Suprapubic skin (tissue), 4 donors: ENCODE measurements around the gene LHFPL6. TPM values are rescaled to one million over a fixed set of nuclear protein-coding genes. Genes with fewer than 3 reads are reported as not detected.

Experiments used
- DNase-seq, 2 donors: peaks; one replicate each; pipeline ENCODE4 v3.0.0-alpha.2; 2019; ENCODE audit warnings: low spot score in 2 of 2
- H3K27ac ChIP-seq: fragments of 200-600 bp; sonication (generic); one replicate; pipeline ENCODE4 v1.5.1; 2019
- H3K27me3 ChIP-seq: fragments of 200-600 bp; sonication (generic); one replicate; pipeline ENCODE4 v1.5.1; 2019
- H3K36me3 ChIP-seq: fragments of 200-600 bp; sonication (generic); one replicate; pipeline ENCODE4 v1.5.1; 2019
- H3K4me1 ChIP-seq: fragments of 200-600 bp; sonication (generic); one replicate; pipeline ENCODE4 v1.5.1; 2019
- H3K4me3 ChIP-seq: fragments of 200-600 bp; sonication (generic); one replicate; pipeline ENCODE4 v1.5.1; 2019; ENCODE audit warnings: mild to moderate bottlenecking
- H3K9me3 ChIP-seq: fragments of 200-600 bp; sonication (generic); one replicate; pipeline ENCODE4 v1.5.1; 2019
- EP300 ChIP-seq: sonication (generic); formaldehyde crosslinking; IDR thresholded peaks from one replicate; pipeline ENCODE4 v1.6.1; 2017; ENCODE audit warnings: antibody characterized with exemption
- POLR2A ChIP-seq, 2 donors: fragments of 450-650 bp; IDR thresholded peaks; one replicate each; pipeline ENCODE4 v1.6.1; 2017; ENCODE audit warnings: antibody characterized with exemption in 2 of 2, mild to moderate bottlenecking in 2 of 2, moderate library complexity in 2 of 2
- POLR2AphosphoS5 ChIP-seq, 3 donors: sonication (generic); formaldehyde crosslinking; IDR thresholded peaks; one replicate each; pipeline ENCODE4 v1.6.1; 2017; ENCODE audit warnings: antibody characterized with exemption in 3 of 3
- WGBS: methylation state at CpG from one replicate; pipeline ENCODE4 v1.1.5; 2018; 5-methylcytosine and 5-hydroxymethylcytosine counted together
- total RNA-seq, 4 donors: library from RNA; depleted of rRNA; stranded (reverse); fragments of >200 nt; gene quantifications; one replicate each; pipeline ENCODE4 v1.1.0, GENCODE V29; 2016
- TF ChIP-seq, protein P1 (sequence below), 2 donors: fragments of 200-600 bp in 1 of 2; fragments of 450-650 bp in 1 of 2; sonication (generic) in 1 of 2; IDR thresholded peaks; one replicate each; pipeline ENCODE4 v1.5.1; 2016 to 2019; ENCODE audit warnings: antibody characterized with exemption in 2 of 2, mild to moderate bottlenecking in 1 of 2, moderate library complexity in 1 of 2

The LHFPL6 gene
- total RNA-seq, 4 donors from 2014 or later = 10.6 to 21.0 (median 15.6) TPM

DNA sequence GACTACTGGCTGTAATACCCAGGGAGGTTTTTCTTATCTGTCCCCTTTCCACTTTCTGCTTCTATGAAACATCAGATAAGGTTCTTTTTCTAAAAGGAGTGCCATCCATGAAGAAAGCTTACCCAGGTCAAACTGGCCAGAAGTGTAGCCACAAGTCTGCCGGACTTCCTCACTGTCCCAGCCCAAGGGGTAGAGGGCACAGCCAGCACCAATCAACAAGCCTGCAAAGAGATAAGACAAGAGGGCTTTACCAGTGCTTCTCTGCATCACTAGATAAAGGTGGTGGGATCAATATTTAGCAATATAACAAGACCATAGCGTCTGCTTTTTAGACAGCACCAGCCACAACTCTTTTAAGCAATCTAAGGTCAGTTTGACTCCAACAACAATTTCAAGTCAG lies 224.7 kb downstream of the LHFPL6 start:
- Histone ChIP-seq H3K27me3 (no peaks in the 10 kb centered on the region), H3K36me3 (no peaks in the 10 kb centered on the region), H3K4me1 (no peaks in the 10 kb centered on the region), H3K9me3 (no peaks in the 10 kb centered on the region), H3K27ac (no peak overlapping the region), H3K4me3 (no peak overlapping the region)
- DNase-seq = no peak
- TF ChIP-seq POLR2A (IDR thresholded peaks at IDR 0.05) = no peak
- no peak for TF ChIP-seq EP300
- TF ChIP-seq POLR2AphosphoS5 (IDR thresholded peaks at IDR 0.05) = no peak
- TF ChIP-seq, protein P1, sequence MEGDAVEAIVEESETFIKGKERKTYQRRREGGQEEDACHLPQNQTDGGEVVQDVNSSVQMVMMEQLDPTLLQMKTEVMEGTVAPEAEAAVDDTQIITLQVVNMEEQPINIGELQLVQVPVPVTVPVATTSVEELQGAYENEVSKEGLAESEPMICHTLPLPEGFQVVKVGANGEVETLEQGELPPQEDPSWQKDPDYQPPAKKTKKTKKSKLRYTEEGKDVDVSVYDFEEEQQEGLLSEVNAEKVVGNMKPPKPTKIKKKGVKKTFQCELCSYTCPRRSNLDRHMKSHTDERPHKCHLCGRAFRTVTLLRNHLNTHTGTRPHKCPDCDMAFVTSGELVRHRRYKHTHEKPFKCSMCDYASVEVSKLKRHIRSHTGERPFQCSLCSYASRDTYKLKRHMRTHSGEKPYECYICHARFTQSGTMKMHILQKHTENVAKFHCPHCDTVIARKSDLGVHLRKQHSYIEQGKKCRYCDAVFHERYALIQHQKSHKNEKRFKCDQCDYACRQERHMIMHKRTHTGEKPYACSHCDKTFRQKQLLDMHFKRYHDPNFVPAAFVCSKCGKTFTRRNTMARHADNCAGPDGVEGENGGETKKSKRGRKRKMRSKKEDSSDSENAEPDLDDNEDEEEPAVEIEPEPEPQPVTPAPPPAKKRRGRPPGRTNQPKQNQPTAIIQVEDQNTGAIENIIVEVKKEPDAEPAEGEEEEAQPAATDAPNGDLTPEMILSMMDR (IDR thresholded peaks at IDR 0.05) = no peak
- 87% methylated on average over 2 of the region's 2 CpGs for WGBS

- no peaks in the 10 kb centered on the region for H3K27me3 ChIP-seq
- DNase-seq = no peak
- H3K9me3 ChIP-seq = no peaks in the 10 kb centered on the region
- H3K27ac ChIP-seq = no peak overlapping the region
- TF ChIP-seq EP300 (no peak), POLR2A (IDR thresholded peaks at IDR 0.05) (no peak), POLR2AphosphoS5 (IDR thresholded peaks at IDR 0.05) (no peak)
- TF ChIP-seq, protein P1 (IDR thresholded peaks at IDR 0.05) = no peak
- no peaks in the 10 kb centered on the region for H3K4me1 ChIP-seq
- no peak overlapping the region for H3K4me3 ChIP-seq
- 98% methylated on average over 1 of the region's 1 CpG for WGBS
- no peaks in the 10 kb centered on the region for H3K36me3 ChIP-seq
Measured at GRCh38 chr13:39377699-39378098, 225.3 kb downstream of the LHFPL6 start.

GRCh38 chr13:39376076-39376475 lies 226.9 kb downstream of the LHFPL6 start:
- no peaks in the 10 kb centered on the region for H3K36me3 ChIP-seq
- TF ChIP-seq POLR2A (IDR thresholded peaks at IDR 0.05) = no peak
- TF ChIP-seq POLR2AphosphoS5 (IDR thresholded peaks at IDR 0.05) = no peak
- TF ChIP-seq EP300 = no peak
- TF ChIP-seq, protein P1 (IDR thresholded peaks at IDR 0.05) = no peak
- H3K4me1 ChIP-seq = peaks cover 1% of the 10 kb centered on the region
- H3K27me3 ChIP-seq = no peaks in the 10 kb centered on the region
- H3K27ac ChIP-seq = no peak overlapping the region
- H3K9me3 ChIP-seq = no peaks in the 10 kb centered on the region
- no peak overlapping the region for H3K4me3 ChIP-seq
- no peak for DNase-seq

- Histone ChIP-seq H3K4me3 (no peak overlapping the region), H3K4me1 (peaks cover 5% of the 10 kb centered on the region), H3K27ac (no peak overlapping the region), H3K36me3 (no peaks in the 10 kb centered on the region), H3K27me3 (no peaks in the 10 kb centered on the region), H3K9me3 (no peaks in the 10 kb centered on the region)
- TF ChIP-seq, protein P1 (IDR thresholded peaks at IDR 0.05) = no peak
- TF ChIP-seq POLR2AphosphoS5 (IDR thresholded peaks at IDR 0.05) (no peak), EP300 (no peak), POLR2A (IDR thresholded peaks at IDR 0.05) (no peak)
- DNase-seq = no peak
- 88% methylated on average over 3 of the region's 3 CpGs for WGBS
Measured at GRCh38 chr13:39375601-39376000, 227.4 kb downstream of the LHFPL6 start.

- Histone ChIP-seq H3K4me1 (peaks cover 5% of the 10 kb centered on the region), H3K4me3 (no peak overlapping the region), H3K27ac (no peak overlapping the region), H3K27me3 (no peaks in the 10 kb centered on the region), H3K9me3 (no peaks in the 10 kb centered on the region), H3K36me3 (no peaks in the 10 kb centered on the region)
- no peak for DNase-seq
- WGBS = 54% methylated on average over 3 of the region's 3 CpGs
- TF ChIP-seq, protein P1 (IDR thresholded peaks at IDR 0.05) = no peak
- TF ChIP-seq EP300 (no peak), POLR2AphosphoS5 (IDR thresholded peaks at IDR 0.05) (no peak), POLR2A (IDR thresholded peaks at IDR 0.05) (no peak)
Measured at GRCh38 chr13:39374741-39375189, 228.2 kb downstream of the LHFPL6 start.
